HG02973 (cell line): ENCODE results near the gene VEGFA.
"Not testable (repeated sequence)": the region's sequence is repeated elsewhere in the genome, so short reads cannot be mapped to it uniquely, and the experiment has no call there.

Experiments used
- ATAC-seq: cut with Tn5 transposase; IDR thresholded peaks from one replicate; pipeline ENCODE4 v1.9.1; 2021; ENCODE audit warnings: moderate library complexity; ENCODE audit not compliant: unreplicated experiment

Gene VEGFA

GRCh38 chr6:43801495-43802181 is 31.6 kb downstream of the VEGFA start:
- no peak for ATAC-seq

- no peak for ATAC-seq
These were observed 33.2 kb downstream of the VEGFA start for GRCh38 chr6:43803055-43803782.

DNA sequence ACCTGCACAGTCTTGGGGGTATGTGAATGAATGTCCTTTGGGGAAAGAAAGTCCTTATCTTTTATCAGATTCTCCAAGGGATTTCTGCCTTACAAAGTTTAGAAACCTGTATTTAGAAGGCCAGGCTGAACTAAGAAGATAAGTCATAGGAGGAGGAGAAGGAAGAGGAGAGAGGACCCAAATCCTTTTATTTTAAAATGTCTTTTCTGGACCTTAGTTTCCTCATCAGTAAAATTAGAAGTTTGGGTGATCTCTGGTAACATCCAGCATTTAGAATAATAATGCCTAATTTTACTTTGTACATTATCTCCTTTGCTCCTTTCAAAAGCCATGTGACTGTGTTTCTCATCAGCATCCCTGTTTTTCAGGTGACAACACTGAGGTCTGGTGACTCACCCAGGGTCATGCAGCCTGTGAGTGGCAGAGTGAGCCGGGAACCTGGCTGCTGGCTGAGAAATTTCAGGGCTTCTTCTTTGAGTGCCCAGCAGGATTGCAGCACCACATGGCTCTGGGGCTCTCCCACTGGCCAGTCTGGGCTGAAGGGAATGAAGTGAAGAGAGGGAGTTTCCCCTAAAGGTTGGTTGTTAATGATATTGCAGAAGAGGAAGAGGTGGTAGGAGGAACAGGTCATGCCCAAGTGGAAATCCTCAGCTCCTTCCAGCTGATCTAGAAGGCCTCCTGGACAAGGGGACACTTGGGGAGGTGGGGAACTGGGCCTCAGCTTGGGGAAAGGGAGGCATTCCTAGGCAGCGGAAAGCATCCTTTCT is 34.0 kb downstream of the VEGFA start:
- no peak for ATAC-seq

DNA sequence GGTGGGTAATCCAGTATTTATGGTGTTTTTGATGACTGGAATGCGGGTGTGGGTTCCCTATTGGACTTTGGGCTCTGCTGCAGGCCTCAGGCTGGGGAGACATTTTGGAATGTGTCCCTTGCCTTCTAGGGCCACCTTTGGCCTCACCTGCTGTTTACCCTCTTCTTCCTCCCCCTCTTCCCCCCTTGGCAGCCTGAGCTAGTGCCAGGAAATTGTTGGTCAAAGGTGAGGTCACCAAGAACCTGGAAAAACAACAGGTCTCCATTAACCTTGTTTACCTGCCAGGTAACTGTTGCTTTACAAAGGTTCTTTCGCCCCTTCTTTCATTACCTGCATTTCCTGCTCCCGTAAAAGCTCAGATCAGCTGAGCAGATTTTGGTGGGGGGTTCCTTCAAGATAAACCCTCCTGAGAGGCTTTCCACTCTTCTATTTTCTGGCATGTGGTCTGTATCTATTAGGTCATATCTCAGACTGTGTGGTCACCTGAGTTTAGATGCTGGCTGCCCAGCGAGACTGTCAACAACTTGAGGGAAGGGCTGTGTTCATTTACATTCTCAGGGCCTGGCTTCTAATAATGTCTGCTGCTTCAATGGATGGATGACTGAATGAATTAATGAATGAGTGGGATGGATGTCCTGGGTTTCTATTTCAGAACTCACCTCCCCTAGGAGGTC is 34.7 kb downstream of the VEGFA start:
- ATAC-seq, result no peak

DNA sequence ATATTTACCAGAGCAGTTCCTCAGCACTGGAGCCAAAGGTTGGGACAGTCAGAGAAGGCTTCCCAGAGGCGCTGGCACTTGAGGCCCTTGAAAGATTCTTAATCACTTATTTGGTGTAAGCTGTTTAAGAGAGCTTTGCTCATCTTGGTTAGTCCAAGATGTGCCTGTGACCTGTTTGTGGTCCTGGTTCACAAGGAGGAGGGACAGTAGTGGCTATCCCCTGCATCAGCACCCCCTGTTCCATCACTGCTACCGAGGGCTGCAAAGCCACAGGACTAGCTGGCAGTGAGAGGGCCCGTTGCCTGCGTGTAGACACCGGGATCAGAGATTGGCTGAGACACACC is 35.7 kb downstream of the VEGFA start:
- no peak for ATAC-seq

GRCh38 chr6:43806043-43806757 is 36.2 kb downstream of the VEGFA start:
- no peak for ATAC-seq

DNA sequence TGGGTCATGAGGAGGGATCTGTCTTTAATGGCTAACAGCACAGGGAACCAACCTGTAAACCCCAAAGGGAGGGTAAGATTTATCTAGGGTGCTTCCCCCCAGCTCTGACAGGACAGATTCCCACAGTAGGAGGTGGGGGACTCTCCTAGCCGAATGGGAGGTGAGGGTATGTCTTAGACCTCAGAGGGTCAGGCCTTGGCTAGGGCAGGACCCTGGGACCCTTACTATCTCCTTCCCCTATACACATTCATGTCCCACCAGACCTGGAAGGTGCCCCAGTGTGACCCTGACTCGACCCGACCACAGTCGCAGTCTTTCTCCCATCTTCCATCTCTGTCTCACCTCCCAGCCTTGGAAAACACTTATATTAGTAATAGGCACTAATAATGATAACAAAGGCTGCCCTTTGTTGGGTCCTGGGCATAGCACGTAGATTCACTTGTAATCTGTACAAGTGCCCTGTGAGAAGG is 36.8 kb downstream of the VEGFA start:
- ATAC-seq, result no peak

DNA sequence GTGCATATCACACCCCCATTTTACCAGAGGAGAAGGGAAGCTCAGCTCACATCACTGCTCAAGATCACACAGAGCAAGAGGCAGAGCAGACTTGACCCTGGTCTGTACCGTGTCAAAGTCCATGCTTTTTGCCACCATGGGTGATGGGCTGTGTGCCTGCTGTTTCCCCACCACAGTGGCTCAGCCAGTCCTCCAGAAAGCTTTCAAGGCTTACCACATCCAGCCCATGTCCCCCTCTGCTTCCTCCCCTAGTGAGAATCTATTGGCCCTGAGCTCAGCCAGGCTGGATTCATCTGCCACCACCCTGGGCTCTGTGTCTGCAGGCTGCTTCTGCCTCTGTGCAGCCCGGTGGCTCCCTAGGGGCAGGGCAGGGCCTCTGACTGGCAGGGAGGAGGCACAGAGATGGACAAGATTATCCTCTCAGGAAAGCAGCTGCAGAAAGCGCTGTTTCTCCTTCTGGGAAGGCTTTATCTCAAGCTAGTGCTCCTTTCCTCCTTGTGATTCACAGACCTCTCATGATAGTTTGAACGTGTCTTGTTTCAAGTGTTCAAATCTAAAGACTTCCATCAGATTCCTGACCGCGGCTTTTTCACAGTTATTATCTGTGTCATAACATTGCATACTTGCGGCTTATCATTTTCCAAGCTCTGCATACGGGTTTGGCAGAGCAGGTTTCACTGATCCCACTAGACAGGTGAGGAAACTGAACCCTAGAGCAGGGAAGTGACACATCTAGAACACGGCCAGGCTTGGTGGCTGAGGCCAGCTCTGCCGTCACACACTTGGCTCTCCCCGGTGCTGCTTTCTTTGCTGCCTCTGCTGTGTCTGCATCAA is 37.4 kb downstream of the VEGFA start:
- no peak for ATAC-seq

- ATAC-seq, result no peak
These were observed 38.4 kb downstream of the VEGFA start for GRCh38 chr6:43808412-43808811.

DNA sequence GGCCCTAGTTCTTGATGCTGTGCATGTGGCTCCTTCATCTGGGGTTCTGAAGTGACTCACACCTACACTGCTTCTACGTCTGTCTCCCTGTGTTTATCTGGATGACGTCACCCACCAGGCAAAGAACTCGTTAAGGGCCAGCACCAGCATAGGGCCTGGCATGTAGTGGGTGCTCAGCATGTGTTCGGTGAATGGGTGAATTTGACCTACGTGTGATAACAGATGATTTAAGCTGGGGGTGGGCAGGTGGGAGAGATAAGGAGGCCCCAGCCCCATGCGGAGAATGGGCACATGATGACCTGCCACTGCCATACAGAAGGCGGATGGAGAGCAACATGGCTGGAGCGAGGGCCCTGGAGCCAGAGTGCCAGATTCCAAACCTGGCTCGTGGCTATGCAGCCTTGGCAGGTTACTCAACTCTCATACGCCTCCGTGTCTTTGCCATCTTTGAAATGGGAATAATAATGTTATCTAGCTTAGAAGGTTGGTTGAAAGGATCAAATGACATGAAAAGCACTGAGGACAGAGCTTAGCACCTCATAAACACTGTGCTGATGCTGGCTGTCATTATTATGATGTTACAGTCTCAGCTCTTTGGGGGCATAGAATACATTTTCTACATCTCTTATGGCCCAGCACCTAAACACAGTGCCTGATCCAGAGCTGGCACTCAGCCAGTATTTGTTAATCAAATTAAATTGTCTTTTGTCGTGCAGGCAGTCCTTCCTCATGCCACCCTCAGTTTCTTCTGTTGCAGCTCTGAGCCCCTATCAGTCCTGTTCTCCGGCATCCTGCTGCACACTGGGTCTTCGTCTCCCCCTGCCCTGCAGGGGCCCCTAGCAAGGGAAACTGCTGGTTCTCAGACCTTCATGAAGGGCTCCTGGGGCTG is 39.6 kb downstream of the VEGFA start:
- no peak for ATAC-seq

GRCh38 chr6:43810965-43811732 is 41.1 kb downstream of the VEGFA start:
- no peak for ATAC-seq

GRCh38 chr6:43811733-43812099 is 41.7 kb downstream of the VEGFA start:
- ATAC-seq, result no peak

DNA sequence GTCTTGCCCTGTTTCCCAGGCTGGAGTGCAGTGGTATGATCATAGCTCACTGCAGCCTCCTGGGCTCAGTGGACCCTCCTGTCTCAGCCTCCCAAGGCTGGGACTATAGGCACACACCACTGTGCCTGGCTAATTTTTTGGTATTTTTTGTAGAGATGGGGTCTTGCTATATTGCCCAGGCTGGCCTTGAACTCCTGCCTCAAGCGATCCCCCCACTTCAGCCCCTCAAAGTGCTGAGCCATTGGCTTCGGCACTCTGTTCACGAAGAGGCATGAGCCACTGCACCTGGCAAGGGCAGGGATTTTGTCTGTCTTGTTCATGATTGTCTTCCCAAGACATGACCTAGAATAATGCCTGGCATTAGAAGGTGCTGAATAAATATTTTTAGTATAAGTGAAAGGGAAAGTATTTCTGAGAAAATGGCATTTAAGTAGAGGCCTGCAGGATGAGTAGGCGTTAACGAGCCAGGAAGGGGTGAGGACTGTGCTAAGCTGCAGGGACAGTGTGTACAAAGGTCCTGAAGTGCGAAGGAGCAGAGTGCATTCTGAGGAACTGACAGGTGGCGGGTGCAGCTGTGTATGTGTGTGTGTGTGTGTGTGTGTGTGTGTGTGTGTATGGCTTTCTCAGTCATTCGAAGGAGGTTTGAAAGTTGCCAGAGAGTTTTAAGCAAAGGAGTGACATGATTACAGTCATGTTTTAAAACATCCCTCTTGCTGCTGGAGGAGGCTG is 43.0 kb downstream of the VEGFA start:
- ATAC-seq, result no peak

- no peak for ATAC-seq
These were observed 44.1 kb downstream of the VEGFA start for GRCh38 chr6:43814111-43814510.

DNA sequence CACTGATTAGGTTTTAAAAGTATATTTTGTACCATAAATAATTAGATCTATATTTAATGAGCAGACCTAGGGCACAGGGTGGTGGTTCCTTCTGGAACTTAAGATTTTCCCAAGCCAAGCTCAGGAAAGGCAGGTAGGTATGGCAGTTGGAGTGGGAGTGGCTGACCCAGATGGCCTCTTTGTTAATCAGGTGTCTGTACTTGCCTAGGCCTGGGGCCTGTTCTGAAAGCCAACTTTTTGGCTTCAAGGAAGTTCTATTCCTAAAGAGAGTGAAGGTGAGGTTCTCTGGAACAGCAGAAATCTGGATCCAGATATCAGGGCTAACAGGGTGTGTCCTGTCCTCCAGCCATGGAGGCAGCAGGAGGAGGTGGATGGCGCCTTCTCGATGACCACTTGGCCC is 44.9 kb downstream of the VEGFA start:
- no peak for ATAC-seq

DNA sequence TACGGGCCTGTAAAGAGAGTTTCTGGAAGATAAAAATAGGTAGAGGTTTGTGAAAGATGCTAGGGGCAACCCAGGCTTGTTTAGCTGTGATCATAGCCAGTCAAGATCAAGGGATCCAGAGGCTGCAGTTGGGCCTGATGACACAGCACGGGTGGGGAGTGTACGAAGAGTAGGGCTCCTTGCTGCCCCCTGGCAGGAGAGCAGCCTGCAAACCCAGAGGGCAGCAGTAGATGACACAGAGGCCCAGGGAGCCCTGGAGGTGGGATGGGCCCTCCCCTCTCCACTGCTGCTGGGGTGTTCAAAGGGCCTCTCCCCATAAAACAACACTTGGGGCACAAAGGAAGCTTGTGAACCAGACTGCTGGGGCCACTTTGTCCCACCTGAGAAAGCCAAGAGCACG is 47.2 kb downstream of the VEGFA start:
- no peak for ATAC-seq

DNA sequence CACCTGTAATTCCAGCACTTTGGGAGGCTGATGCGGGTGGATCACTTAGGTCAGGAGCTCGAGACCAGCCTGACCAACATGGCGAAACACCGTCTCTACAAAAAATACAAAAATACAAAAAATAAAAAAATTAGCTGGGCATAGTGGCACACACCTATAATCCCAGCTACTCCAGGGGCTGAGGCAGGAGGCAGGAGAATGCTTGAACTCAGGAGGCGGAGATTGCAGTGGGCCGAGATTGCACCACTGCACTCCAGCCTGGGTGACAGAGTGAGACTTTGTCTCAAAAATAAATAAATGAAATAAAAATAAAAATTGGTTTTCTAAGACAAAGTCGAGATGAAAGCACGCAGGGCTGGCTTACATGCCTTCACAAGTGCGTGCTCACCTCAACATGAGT is 49.0 kb downstream of the VEGFA start:
- ATAC-seq, result not testable (repeated sequence)

DNA sequence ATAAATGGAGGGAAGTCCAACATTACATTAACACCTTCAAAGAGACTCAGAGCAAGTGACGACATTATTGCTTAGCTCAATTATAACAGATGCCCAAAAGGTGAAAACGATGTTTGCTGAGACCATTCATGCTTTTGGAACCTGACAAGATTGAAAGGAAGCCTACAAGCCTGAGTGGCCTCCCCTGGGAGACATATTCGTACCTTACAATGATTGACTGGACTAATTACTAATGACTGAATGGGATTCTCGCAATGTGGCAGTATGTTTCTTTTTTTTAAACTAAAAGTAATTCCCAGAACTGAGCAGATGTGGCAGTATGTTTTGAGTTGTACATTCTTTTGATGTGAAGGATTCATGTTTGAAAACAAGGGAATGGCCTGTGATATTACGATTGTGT is 49.9 kb downstream of the VEGFA start:
- ATAC-seq, result no peak
